GM18499 (cell line): Measurements from ENCODE around the gene POLR2J.
"Not testable (repeated sequence)": the region's sequence is repeated elsewhere in the genome, so short reads cannot be mapped to it uniquely, and the experiment has no call there.

Experiments
- ATAC-seq: cut with Tn5 transposase; IDR thresholded peaks from one replicate; pipeline ENCODE4 v1.9.1; 2021; ENCODE audit warnings: moderate number of reproducible peaks; ENCODE audit not compliant: insufficient read depth, unreplicated experiment

Gene POLR2J

DNA sequence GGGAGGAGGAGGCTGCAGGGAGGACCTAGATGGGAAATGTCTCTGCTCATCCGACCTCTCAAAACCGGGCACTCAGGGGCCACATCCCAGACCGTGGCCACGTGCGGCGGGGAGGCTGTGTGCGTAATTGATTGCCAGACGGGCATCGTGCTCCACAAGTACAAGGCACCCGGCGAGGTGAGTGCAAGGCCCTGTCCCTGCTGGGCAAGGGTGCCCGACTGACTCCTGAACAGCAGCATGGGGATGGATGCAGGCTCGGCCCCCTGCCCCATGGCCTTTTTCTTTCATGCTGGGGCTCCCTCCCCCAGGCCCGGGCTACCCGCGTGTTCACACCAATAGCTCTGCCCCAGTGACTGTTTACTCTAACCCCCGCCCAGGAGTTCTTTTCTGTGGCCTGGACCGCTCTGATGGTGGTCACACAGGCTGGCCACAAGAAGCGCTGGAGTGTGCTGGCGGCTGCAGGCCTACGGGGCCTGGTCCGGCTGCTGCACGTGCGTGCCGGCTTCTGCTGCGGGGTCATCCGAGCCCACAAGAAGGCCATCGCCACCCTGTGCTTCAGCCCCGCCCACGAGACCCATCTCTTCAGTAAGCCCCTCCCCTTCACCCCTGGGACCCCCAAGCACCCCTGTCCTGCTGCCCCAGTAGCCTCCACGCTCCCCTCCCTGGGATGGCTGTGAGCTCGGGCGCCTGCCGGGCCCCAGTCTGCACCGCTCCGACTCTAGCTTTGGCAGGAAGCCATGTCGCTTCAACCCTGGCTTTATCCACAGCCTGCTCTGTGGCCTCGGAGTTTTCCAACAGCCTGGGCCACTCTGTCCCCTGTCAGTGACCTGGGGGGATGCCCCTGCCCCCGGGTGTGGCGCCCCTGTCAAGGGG, 10.0 kb downstream of the POLR2J start:
- ATAC-seq, result no peak

GRCh38 chr7:102467581-102468477, 10.9 kb downstream of the POLR2J start:
- ATAC-seq, result no peak

DNA sequence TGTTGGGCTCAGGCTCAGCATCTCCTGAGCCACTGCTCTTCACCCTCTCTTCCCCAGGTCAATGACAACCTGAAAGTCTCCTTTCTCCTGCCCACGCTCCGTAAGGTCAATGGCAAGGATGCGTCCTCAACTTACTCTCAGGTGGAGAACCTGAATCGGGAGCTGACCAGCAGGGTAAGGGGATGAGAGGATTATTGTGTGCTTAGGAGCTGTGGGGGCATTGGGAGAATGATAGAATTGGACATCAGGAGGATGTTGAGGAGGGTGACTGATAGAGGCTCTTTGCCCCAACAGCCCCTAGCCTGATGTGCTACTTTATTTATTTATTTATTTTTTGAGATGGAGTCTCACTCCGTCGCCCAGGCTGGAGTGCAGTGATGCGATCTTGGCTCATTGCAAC, 12.6 kb downstream of the POLR2J start:
- ATAC-seq, result no peak

DNA sequence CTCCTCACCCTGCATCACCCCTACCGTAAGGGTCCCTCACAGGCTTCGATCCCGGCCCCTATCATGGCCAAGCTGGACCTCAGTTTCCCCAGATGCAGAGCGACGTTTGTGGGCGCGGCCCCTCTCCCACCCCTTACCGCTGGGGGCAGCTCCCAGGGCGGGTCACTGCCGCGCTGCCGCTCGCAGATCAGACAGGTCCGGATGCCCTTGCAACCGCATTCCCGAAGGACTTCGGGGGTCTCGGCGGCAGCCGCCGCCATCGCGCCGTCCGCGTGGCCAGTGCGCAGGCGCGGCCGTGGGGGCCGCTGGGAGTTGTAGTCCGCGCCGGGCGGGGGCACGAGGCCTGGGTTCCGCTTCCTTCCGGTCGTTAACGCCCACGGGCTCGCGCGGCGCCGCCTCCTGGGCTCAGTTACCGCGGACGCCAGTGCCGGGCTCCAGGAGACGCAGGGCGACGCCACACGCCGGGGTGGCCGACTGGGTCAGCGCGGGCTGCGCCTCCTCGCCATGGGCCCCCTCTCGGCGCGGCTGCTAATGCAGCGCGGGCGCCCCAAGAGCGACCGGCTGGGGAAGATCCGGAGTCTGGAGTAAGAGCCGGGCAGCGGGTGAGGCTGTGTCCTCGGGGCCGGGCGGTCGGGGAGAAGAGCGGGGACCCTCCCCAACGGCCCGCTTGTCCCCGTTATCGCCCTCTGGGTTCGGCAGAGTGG, 14.0 kb downstream of the POLR2J start, which contains the start of the genes ALKBH4 and LRWD1:
ALKBH4 (minus strand) TSS at position 287 of the 704 bp plus-strand sequence; CDS start at position 260, 27 bp downstream.
LRWD1 (plus strand) TSS at position 408 of the 704 bp plus-strand sequence; CDS start at position 505, 97 bp downstream.
- ATAC-seq, result no peak

GRCh38 chr7:102463841-102464576, 14.7 kb downstream of the POLR2J start:
- no peak for ATAC-seq

GRCh38 chr7:102460467-102460866, 18.3 kb downstream of the POLR2J start:
- ATAC-seq, result no peak

GRCh38 chr7:102459221-102459844, 19.4 kb downstream of the POLR2J start:
- ATAC-seq, result no peak

DNA sequence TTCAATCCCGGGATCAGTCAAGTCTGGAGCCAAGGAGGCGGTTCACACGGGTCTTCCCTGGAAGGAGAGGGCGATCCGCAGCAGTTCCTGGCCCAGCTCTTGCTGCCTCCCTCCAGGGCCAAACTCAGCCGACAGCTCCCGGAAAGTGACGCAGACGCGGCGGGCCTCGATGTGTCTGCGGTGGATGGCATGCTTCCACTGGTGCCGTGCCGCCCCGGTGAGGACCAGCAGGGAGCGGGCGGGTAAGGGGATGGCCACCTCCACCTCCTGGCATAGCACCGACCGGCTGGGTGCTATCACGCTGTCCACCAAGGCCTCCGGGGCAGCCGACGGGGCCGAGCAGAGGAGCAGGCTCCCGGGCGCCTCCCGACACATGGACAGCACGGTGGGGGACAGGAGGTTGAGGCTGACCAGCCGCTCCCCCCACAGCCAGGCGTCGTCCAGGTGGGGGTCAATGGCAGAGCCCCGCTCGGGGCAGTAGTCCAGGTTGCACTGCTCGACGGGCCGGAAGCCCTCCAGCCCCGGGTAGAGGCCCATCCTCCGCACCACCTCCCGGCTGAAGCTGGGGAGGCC, 21.3 kb downstream of the POLR2J start:
- ATAC-seq, result no peak

GRCh38 chr7:102456327-102456726, 22.4 kb downstream of the POLR2J start:
- ATAC-seq, result no peak

- no peak for ATAC-seq
Measured at GRCh38 chr7:102455596-102455995, 23.1 kb downstream of the POLR2J start.

- not testable (repeated sequence) for ATAC-seq
Measured at GRCh38 chr7:102454932-102455331, 23.8 kb downstream of the POLR2J start.

GRCh38 chr7:102454468-102454867, 24.3 kb downstream of the POLR2J start:
- no peak for ATAC-seq

GRCh38 chr7:102453319-102453718, 25.4 kb downstream of the POLR2J start:
- ATAC-seq, result no peak

DNA sequence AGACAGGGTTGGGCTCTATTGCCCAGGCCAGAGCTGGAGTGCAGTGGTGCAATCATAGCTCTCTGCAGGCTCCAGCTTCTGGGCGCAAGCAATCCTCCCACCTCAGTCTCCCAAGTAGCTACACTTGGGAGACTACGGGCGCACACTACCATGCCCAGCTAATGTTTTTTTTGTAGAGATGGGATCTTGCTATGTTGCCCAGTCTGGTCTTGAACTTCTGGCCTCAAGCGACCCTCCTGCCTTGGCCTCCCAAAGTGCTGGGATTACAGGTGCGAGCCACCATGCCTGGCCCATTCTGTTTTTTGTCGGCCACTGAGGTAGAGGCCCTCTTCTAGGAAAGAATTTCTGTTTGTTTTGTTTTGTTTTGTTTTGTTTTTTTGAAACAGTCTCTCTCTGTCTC, 26.3 kb downstream of the POLR2J start:
- ATAC-seq, result no peak

DNA sequence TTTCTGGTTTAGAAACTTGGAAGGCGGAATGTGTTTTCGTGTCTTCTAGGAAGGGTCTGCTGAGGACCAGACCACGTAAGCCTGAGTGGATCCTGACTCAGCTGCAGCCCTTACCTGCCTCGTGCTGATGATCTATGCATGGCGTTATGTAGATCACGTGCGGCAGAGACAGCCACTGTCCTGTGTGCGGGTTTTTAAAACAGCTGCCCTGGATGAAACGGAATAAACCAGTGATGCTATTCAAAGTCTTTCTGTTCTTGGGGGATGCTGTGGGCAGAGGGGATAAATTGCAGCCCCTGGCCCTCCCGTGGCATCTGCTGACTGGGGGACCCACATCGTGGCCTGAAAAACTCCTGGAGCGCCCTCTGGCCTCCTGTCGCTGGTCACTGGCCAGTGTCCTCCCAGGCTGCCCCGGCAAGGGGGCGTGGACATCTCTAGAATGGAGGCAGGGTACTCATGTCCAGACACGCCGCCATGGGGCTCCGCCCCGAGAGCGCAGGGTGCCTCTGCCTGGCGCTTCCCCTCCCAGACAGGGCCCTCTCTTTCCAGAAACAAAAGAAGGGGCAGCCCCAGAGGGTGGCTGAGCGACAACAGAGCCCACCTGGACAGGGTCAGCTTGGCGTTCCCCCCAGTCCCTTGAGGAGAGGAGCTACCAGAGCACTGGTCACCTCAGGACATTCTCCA, 27.2 kb downstream of the POLR2J start:
- ATAC-seq, result no peak

DNA sequence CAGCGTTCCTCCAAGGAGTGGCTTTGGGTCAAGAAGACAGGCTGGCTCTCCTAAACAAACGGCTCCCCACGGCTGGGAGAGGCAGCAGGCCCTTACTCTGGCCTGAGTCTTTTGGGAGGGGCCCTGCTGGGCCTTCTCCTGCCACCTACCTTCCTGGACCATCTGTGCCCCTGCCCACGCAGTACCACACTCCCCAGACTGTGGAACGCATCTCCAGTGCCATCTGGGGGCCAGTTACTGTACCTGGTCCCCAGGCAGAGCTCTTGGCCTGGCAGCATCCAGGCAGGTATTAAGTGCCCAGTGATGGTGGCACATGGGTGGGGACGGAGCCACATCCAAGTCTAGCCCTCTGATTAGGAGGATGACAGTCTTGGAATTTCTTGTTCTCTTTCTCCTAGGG, 28.5 kb downstream of the POLR2J start:
- no peak for ATAC-seq

DNA sequence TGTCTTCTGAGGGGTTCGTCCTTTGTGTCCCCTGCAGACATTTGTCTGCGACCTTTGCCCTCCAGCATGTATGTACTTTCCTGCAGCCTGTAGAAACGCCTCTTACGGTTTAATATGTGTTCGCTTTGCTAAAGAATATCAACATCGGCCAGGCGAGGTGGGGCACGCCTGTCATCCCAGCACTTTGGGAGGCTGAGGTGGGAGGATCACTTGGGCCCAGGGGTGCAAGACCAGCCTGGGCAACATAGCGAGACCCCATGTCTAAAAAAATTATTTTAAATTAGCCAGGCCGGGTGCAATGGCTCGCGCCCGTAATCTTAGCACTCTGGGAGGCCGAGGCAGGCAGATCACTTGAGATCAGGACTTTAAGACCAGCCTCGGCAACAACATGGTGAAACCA, 29.6 kb downstream of the POLR2J start:
- no peak for ATAC-seq

GRCh38 chr7:102447311-102447710, 31.4 kb downstream of the POLR2J start:
- ATAC-seq, result no peak
